Fibroblast of villous mesenchyme (primary cell): Measurements from ENCODE around the gene ARHGEF12. TPM values are rescaled to one million over a fixed set of nuclear protein-coding genes. Genes with fewer than 3 reads are reported as not detected.
A peak's percentile ranks its signal among the peaks of the same experiment; 100 is the strongest.

Source experiments
- DNase-seq: peaks from one replicate; pipeline ENCODE4 v3.0.0-alpha.2; 2010; ENCODE audit warnings: low read depth
- H3K4me3 ChIP-seq: 2 replicates; pipeline ENCODE4 v1.5.1; 2011; ENCODE audit warnings: low read depth, mild to moderate bottlenecking, low read length
- total RNA-seq: library from RNA; depleted of rRNA; stranded (reverse); fragments of >200 nt; gene quantifications from 2 replicates; pipeline ENCODE4 v1.2.3, GENCODE V29; 2012
- TF ChIP-seq, protein P1 (sequence below): IDR thresholded peaks from 2 replicates; pipeline ENCODE4 v1.5.1; 2012; ENCODE audit warnings: low read depth, mild to moderate bottlenecking, low read length; ENCODE audit not compliant: insufficient read depth

The ARHGEF12 gene
- total RNA-seq, 1 donor: 143 TPM

DNA sequence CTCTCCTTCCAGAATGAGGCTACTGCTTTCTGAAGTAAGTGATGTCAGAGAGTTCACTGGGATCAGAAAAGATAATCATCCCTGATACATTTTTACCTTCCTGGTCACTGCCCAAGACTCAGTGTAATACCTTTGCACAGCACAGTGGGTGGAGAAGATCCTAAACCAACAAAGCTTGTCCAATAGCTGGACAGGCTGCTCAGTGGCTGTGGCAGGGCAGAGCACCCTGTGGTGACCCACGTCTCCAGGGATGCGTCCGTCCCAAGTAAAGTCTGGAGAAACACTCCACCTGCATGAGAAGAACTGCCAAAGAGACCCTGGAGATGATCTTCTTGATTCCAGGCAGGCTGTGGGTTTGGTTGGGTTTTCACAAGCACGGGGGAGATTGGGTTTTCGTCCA is 42.1 kb upstream of the ARHGEF12 start:
- TF ChIP-seq, protein P1, sequence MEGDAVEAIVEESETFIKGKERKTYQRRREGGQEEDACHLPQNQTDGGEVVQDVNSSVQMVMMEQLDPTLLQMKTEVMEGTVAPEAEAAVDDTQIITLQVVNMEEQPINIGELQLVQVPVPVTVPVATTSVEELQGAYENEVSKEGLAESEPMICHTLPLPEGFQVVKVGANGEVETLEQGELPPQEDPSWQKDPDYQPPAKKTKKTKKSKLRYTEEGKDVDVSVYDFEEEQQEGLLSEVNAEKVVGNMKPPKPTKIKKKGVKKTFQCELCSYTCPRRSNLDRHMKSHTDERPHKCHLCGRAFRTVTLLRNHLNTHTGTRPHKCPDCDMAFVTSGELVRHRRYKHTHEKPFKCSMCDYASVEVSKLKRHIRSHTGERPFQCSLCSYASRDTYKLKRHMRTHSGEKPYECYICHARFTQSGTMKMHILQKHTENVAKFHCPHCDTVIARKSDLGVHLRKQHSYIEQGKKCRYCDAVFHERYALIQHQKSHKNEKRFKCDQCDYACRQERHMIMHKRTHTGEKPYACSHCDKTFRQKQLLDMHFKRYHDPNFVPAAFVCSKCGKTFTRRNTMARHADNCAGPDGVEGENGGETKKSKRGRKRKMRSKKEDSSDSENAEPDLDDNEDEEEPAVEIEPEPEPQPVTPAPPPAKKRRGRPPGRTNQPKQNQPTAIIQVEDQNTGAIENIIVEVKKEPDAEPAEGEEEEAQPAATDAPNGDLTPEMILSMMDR: no peak
- H3K4me3 ChIP-seq: no peak overlapping the region
- no peak for DNase-seq

DNA sequence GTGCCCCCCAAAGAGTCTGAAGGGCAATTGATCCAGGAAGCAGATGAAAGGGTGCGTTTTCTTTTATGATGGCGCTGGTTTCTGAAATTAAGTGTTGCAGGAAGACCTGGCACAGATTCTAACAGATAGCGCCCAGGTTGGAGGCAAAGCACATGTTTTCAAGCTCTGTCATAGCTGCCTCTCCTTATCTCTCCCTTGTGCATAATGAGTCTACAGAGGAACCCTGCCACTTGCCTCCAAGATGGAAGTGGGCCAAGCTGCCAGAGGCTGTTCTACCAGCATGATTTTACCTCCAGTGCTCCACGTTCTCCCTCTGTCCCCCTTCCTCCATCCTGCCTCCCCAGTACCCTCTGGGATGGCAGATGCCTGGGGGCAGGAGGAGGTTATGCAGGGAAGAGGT is 41.1 kb upstream of the ARHGEF12 start:
- TF ChIP-seq, protein P1: no peak
- no peak for DNase-seq
- no peak overlapping the region for H3K4me3 ChIP-seq

DNA sequence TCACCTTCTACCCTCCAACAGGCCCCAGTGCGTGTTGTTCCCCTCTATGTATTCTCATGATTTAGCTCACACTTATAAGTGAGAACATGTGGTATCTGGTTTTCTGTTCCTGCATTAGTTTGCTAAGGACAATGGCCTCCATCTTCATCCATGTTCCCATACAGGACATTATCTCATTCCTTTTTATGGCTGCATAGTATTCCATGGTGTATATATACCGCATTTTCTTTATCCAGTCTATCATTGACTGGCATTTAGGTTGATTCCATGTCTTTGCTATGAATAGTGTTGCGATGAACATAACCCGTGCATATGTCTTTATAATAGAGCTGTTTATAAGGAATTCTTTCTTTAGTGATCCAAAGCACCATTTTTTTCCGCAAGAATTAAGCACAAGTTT is 39.7 kb upstream of the ARHGEF12 start:
- no peak for DNase-seq
- no peak overlapping the region for H3K4me3 ChIP-seq
- TF ChIP-seq, protein P1: no peak

DNA sequence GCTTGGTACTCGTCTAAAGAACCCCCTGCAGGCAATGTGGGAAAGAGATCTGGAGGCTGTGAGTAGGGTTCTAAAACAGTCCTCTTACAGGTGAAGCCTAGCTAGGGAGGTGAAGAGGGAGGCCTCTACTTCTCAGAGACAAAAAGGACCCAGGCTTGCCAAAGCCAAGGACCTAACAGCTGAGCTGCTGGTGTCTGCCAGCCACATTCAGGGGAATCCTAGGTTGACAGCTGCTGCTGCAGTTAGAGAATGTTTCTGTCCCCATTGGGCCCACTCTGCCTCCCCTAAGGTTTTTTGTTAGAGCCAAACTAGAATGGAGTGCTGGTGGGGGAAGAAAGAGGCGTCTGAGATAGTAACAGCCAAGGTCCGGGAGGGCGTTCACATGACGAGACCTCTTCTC is 37.8 kb upstream of the ARHGEF12 start:
- DNase-seq: no peak
- TF ChIP-seq, protein P1: no peak
- H3K4me3 ChIP-seq: no peak overlapping the region

DNA sequence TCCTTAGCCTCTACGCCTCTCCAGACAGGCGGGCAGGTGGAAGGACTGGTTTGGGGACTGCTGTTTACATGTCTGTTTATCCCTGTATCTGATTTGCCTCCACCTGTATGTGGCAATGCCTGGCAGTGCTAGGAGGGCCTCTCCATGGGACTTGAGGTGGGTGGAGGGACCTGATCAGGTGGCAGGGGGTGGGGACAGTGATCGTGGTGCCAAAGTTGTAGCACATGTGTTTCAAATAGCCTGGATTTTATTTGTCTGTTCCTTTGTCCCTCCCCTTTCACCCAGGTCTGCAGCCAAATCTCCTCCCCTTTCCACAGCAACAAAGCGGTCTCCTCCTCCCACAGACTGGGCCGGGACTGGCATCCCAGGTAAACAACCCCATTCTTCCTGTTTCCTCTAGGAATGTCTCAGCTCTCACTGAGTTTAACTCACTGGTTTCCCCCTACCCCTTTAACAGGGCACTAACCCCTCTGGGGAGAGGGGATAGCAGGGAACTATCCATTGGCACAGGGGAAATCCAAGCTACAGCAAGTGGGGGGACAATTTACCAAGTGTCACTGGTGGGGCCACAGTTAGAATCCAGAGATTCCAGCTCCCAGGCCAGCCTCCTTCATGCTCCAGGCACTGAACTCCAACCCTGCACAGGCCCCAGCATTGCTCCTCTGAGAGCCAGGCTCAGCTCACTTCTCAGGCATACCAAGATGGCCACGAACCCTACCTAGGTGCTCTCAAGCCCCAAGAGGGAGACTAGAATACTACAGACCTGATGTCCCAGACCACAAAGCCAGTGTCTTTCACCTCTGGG is 34.0 kb upstream of the ARHGEF12 start:
- no peak overlapping the region for H3K4me3 ChIP-seq
- TF ChIP-seq, protein P1: no peak
- no peak for DNase-seq

DNA sequence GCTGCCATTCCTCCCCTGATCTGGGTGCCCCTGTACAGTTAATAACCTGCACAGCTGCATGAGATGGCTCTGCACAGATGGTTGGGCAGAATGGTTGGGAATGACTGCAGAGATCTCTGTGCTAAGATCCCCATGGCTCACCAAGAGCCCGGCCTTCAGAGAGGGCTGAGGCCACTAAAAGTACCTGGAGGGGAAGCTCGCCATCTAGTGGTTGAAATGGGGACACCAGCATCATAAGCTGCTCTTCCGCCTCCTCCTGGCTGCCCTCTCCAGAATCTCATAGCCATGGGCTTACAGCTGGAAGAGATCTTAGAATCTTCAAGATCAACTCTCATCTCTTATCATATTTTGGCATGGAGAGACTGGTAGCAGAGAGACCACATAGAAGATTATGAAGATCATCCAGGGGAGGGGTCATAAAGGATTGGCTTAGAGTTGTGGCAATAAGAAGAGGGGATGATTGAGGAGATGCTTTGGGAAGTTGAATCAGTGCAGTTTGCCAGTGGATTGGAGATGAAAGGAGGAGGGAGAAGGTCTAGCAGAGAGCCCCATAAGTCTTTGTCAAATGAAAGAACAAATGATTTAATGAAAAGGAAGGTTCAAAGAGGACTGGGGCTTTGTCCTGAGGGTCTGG is 33.1 kb upstream of the ARHGEF12 start:
- peak; percentile 80 for DNase-seq
- TF ChIP-seq, protein P1: peak; percentile 99
- H3K4me3 ChIP-seq: no peak overlapping the region
